ENCODE data around the gene SLC49A4.

DNA sequence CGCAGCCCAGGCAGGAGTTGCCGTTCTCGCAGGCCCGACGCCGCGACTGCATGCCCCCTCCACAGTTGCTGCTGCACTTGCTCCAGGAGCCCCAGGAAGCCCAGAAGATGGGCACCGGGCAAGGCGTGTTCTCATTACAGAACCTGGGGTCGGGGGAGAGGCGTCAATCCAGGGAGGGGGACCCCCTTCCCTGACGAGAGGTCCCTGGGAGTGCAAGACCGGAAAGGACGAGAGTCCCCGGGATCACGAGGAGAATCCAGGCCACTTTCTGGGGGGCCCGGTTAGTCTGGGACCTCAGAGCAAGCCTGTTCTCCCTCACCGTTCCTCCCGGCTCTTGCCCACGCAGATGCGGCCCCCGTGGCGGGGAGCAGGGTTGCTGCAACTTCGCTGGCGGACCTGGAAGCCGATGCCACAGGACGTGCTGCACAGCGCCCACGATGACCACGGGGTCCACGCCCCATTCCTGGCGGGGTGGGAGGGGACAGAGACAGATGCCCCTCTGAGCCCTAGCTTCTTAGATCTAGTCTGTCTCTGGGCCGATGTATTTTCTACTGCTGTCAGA lies 118.8 kb downstream of the SLC49A4 start:
- TF ChIP-seq SP1 (IDR thresholded peaks at IDR 0.05) (no peak), L3MBTL2 (conservative IDR thresholded peaks at IDR 0.05) (no peak), ZNF384 (IDR thresholded peaks at IDR 0.05) (no peak), FOXM1 (IDR thresholded peaks at IDR 0.05; ENCODE audit: borderline replicate concordance) (no peak), TARDBP (IDR thresholded peaks at IDR 0.05) (no peak), FOXK2 (IDR thresholded peaks at IDR 0.05) (no peak), HDGF (IDR thresholded peaks at IDR 0.05; ENCODE audit: borderline replicate concordance) (no peak), SUZ12 (IDR thresholded peaks at IDR 0.05) (no peak), FOXA1 (IDR thresholded peaks at IDR 0.05) (no peak)

Data from HEK293T (cell line).